Breast epithelium (tissue), 3 donors: ENCODE data around the gene ZNF74.

Experiments
- POLR2A ChIP-seq: fragments of 450-650 bp; IDR thresholded peaks from one replicate; pipeline ENCODE4 v1.6.1; 2016; ENCODE audit warnings: antibody characterized with exemption, mild to moderate bottlenecking, moderate library complexity
- TF ChIP-seq, protein P1 (sequence below), 3 donors: fragments of 450-650 bp; IDR thresholded peaks; one replicate each; pipeline ENCODE4 v1.5.1; 2016 to 2017; ENCODE audit warnings: antibody characterized with exemption in 3 of 3, mild to moderate bottlenecking in 3 of 3, moderate library complexity in 3 of 3

DNA sequence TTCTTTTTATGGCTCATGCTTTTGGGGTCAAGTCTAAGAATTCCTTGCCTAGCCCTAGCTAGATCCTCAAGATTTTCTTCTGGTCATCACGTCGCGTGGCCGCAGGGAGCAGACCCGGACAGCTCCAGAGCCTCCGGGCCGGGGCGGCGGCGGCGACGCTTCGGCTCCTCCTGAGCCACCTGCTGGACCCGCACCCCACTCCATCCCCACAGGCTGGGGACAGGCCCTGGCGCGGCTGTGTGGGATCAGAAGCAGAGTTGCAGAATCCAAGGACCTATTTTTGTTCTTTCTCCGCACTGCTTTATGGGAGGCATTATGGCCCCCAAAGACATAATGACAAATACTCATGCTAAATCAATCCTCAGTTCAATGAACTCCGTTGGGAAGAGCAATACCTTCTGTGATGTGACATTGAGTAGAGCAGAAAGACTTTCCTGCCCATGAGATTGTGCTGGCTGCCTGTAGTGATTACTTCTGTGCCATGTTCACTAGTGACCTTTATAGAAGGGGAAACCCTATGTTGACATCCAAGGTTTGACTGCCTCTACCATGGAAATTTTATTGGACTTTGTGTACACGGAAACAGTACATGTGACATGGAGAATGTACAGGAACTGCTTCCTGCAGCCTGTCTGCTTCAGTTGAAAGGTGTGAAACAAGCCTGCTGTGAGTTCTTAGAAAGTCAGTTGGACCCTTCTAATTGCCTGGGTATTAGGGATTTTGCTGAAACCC is 56.0 kb downstream of the ZNF74 start:
- TF ChIP-seq, protein P1, sequence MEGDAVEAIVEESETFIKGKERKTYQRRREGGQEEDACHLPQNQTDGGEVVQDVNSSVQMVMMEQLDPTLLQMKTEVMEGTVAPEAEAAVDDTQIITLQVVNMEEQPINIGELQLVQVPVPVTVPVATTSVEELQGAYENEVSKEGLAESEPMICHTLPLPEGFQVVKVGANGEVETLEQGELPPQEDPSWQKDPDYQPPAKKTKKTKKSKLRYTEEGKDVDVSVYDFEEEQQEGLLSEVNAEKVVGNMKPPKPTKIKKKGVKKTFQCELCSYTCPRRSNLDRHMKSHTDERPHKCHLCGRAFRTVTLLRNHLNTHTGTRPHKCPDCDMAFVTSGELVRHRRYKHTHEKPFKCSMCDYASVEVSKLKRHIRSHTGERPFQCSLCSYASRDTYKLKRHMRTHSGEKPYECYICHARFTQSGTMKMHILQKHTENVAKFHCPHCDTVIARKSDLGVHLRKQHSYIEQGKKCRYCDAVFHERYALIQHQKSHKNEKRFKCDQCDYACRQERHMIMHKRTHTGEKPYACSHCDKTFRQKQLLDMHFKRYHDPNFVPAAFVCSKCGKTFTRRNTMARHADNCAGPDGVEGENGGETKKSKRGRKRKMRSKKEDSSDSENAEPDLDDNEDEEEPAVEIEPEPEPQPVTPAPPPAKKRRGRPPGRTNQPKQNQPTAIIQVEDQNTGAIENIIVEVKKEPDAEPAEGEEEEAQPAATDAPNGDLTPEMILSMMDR (IDR thresholded peaks at IDR 0.05), result no peak
- TF ChIP-seq POLR2A, result no peak
